Activated T-helper 17 cell treated with anti-CD3 and anti-CD28 coated beads, Interleukin-2, amount 50 U/mL, for 72 hours (primary cell): ENCODE measurements around the gene AJAP1. TPM values are rescaled to one million over a fixed set of nuclear protein-coding genes. Genes with fewer than 3 reads are reported as not detected.
"Not testable (repeated sequence)": the region's sequence is repeated elsewhere in the genome, so short reads cannot be mapped to it uniquely, and the experiment has no call there.

Source experiments
- ATAC-seq: fragments of 150-1000 bp; cut with Tn5 transposase; replicated peaks from 2 replicates; pipeline ENCODE4 v1.10.0; 2021; ENCODE audit warnings: mild to moderate bottlenecking, moderate library complexity
- H3K27ac Mint-ChIP-seq: one replicate; pipeline ENCODE4 v1.8.0; 2022; ENCODE audit warnings: mixed read lengths
- H3K27me3 Mint-ChIP-seq: one replicate; pipeline ENCODE4 v1.8.0; 2022; ENCODE audit warnings: mixed read lengths
- H3K36me3 Mint-ChIP-seq: one replicate; pipeline ENCODE4 v1.8.0; 2022; ENCODE audit warnings: low read depth, mild to moderate bottlenecking, mixed read lengths
- H3K4me1 Mint-ChIP-seq: one replicate; pipeline ENCODE4 v1.8.0; 2022; ENCODE audit warnings: mixed read lengths
- H3K4me3 Mint-ChIP-seq: one replicate; pipeline ENCODE4 v1.8.0; 2022; ENCODE audit warnings: mild to moderate bottlenecking, mixed read lengths
- H3K9me3 Mint-ChIP-seq: one replicate; pipeline ENCODE4 v1.8.0; 2022; ENCODE audit warnings: mixed read lengths
- total RNA-seq, 2 donors: library from RNA; stranded (reverse); gene quantifications; one replicate each; pipeline ENCODE4 v1.2.3, GENCODE V29; 2022

Gene AJAP1
- total RNA-seq, result not detected

DNA sequence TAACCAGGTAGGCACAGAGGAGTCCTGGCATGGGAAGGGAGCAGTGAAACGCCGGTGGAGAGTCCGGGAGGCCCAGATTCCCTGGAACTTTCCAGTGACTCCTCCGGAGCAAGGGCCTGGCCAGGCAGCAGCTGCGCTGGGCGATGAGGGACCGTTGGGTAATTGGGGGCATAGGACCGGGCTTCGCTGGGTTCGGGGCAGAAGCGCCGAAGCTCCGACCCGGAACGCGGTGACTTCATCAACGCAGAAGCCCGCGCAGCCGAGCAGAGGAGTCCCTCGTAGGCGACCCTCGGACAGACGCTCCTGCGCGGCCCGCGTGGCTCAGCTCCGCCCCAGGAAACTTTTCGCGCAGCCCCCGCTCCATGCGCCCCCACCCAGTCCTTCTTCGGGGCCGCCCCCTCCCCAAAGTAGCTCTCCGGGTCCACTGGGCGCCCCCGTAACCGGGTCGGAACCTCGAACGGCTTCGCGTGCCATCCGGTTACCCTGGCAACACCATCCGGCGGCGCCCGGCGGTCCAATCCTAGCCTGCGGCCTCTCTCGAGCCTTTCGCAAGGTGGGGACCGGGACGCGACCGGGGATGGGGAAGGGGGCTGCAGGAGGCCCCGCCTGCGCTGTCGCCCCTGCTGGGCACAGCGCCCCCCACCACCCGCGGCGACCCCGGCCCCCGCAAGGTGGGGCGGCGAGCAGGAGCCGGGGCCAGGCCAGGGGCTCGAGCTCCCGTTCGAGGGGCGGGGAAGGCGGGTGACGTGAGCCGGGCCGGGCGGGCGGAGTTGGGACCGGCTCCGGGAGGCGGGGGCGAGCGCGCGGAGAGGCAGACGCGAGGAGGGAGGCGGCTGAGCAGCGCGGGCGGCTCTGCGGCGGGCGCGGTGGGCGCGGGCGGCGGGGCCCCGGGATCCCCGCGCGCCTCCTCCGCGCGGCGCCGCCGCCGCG is at the start of gene AJAP1:
AJAP1 (plus strand) TSS at position 814 of the 930 bp plus-strand sequence. CDS start 817 bp downstream, outside the sequence.
- no peak within 1 kb of the TSS for H3K27ac Mint-ChIP-seq
- H3K27me3 Mint-ChIP-seq, result peaks cover 23% of the 10 kb centered on the region
- no peaks in the 10 kb centered on the region for H3K4me1 Mint-ChIP-seq
- H3K36me3 Mint-ChIP-seq, result no peaks in the 10 kb centered on the region
- no peaks in the 10 kb centered on the region for H3K9me3 Mint-ChIP-seq
- H3K4me3 Mint-ChIP-seq, result no peak within 1 kb of the TSS
- ATAC-seq, result no peak

DNA sequence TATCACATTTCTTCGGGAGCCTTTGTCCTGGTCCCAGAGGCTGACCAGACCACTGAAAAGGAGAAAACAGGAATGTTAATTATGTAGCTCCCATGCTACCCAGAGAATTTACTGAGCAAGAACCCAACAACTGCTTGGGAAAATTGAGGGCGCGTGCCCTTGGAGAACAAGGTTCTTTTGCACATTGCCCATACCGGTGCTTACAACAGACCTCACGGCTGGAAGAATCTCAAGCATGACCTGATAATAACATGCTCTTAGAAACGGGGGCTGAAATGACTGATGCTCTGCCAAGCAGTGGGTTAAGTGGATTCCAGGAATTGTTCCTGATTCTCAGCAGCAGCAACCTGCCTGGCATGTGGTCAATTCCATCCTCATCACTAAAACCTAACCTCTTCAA is 49.3 kb upstream of the AJAP1 start:
- Mint-ChIP-seq H3K4me1 (no peaks in the 10 kb centered on the region), H3K36me3 (no peaks in the 10 kb centered on the region), H3K9me3 (no peaks in the 10 kb centered on the region), H3K27me3 (peaks cover 43% of the 10 kb centered on the region), H3K4me3 (no peak overlapping the region), H3K27ac (no peak overlapping the region)
- no peak for ATAC-seq

DNA sequence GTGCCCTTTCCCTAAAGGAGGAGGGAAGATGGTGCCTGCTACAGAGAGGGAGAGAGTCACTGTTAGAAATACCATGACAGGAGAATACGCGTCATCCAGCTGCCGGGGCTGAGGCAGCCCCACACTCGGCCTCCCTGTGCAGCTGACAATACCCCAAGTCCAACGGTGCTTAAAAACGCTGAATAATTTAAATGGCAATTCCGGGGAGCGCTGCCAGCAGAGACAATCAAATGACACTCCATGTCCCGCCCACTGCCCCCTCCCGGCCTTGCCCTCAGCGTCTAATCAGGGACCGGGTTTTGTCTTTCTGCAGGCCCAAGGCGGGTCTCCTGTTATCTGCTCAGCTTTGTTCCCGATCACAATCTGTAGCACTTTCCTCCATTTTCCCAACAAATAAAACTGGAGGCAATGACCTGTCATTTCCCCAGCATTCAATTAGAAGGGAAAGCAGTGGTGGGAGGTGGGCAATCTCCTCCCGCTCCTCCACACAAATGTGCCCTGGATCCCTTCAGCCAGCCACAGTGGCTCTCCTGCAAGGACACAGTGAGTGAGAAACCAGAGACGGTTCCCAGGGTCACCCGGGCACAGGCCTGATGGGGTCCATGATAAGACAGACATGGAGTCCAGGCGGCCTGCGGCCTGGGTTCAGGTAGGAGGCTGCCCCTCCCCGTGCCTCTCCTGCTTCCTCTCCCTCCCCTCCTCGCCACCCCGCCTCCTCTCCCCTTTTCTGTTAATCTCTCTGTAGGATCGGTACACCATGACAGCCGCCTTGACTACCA is 42.7 kb upstream of the AJAP1 start:
- ATAC-seq, result no peak
- Mint-ChIP-seq H3K4me3 (no peak overlapping the region), H3K27ac (no peak overlapping the region), H3K36me3 (no peaks in the 10 kb centered on the region), H3K9me3 (peaks cover 8% of the 10 kb centered on the region), H3K27me3 (peaks cover 16% of the 10 kb centered on the region), H3K4me1 (no peaks in the 10 kb centered on the region)

DNA sequence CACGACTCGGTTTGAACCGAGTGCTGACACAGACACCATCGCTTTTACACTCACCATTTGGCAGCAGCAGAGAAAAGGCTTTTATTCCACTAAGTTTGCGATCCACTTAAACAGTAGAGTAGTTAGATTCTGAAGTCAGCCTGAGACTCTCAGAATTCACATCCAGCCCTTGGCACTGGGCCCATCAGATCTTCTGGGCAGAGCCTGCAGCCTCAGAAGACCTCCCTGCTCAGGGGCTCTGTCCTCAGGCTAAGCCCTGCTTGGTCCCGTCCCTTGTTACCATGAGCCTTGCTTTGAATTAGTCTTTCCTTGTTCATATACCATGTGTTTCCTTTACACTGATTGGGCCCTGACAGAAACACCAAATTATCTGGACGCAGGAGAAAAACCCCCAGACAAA is 41.4 kb upstream of the AJAP1 start:
- H3K27ac Mint-ChIP-seq, result no peak overlapping the region
- H3K4me1 Mint-ChIP-seq, result no peaks in the 10 kb centered on the region
- H3K27me3 Mint-ChIP-seq, result peaks cover 14% of the 10 kb centered on the region
- no peak for ATAC-seq
- H3K36me3 Mint-ChIP-seq, result no peaks in the 10 kb centered on the region
- no peak overlapping the region for H3K4me3 Mint-ChIP-seq
- H3K9me3 Mint-ChIP-seq, result peaks cover 8% of the 10 kb centered on the region

DNA sequence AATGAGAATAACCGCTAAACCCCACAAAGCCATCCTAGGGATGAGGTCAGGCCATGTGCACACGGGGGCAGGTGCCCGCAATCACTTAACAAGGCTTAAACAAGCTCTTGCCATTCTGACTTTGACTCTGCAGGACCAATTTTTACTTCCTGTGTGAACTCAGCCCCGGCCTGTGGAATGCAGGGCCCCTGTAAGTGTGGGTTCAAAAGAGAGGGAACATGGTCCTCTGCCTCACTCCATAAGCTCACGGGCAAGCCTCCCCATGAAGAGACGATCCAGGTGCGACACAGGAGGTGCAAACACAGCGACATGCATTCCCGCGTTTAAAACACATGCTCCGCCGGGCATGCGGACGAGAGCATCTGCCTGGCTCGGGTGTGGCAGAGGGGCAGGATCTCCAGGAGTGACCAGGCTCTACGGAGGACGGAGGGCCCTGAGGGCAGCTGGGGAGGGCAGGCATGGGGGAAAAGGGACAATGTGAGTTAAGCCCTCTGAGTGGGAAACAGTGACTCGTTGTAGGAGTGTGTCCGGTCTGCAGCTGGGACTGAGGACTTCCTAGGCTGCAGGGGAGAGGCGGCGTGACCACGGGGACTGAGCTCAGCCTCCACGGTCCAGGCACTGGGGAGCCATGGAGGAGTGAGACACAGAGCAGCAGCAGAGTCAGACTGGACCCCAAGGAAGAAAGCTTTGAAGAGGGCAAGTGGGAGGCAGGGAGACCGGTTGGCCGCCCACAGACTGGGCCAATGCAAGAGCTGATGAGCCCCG is 40.6 kb upstream of the AJAP1 start:
- Mint-ChIP-seq H3K36me3 (no peaks in the 10 kb centered on the region), H3K4me1 (no peaks in the 10 kb centered on the region), H3K9me3 (peaks cover 8% of the 10 kb centered on the region), H3K27me3 (peaks cover 8% of the 10 kb centered on the region), H3K4me3 (no peak overlapping the region), H3K27ac (no peak overlapping the region)
- ATAC-seq, result no peak

GRCh38 chr1:4614371-4615137 is 39.9 kb upstream of the AJAP1 start:
- Mint-ChIP-seq H3K4me1 (no peaks in the 10 kb centered on the region), H3K27me3 (peaks cover 8% of the 10 kb centered on the region)

GRCh38 chr1:4615138-4615470 is 39.3 kb upstream of the AJAP1 start:
- Mint-ChIP-seq H3K27ac (no peak overlapping the region), H3K36me3 (no peaks in the 10 kb centered on the region), H3K9me3 (peaks cover 8% of the 10 kb centered on the region), H3K4me1 (no peaks in the 10 kb centered on the region), H3K4me3 (no peak overlapping the region), H3K27me3 (peaks cover 8% of the 10 kb centered on the region)
- ATAC-seq, result no peak

More at GRCh38 chr1:4614371-4615137, 39.9 kb upstream of the AJAP1 start:
- no peaks in the 10 kb centered on the region for H3K36me3 Mint-ChIP-seq
- no peak for ATAC-seq
- H3K27ac Mint-ChIP-seq, result no peak overlapping the region
- peaks cover 8% of the 10 kb centered on the region for H3K9me3 Mint-ChIP-seq
- no peak overlapping the region for H3K4me3 Mint-ChIP-seq

GRCh38 chr1:4615501-4615900 is 38.9 kb upstream of the AJAP1 start:
- Mint-ChIP-seq H3K36me3 (no peaks in the 10 kb centered on the region), H3K4me3 (no peak overlapping the region), H3K27ac (no peak overlapping the region), H3K9me3 (peaks cover 6% of the 10 kb centered on the region), H3K4me1 (no peaks in the 10 kb centered on the region), H3K27me3 (peaks cover 8% of the 10 kb centered on the region)
- ATAC-seq, result no peak

GRCh38 chr1:4616831-4617465 is 37.5 kb upstream of the AJAP1 start:
- Mint-ChIP-seq H3K27me3 (peaks cover 5% of the 10 kb centered on the region), H3K9me3 (no peaks in the 10 kb centered on the region), H3K4me1 (no peaks in the 10 kb centered on the region), H3K27ac (no peak overlapping the region), H3K4me3 (no peak overlapping the region), H3K36me3 (no peaks in the 10 kb centered on the region)
- ATAC-seq, result no peak

DNA sequence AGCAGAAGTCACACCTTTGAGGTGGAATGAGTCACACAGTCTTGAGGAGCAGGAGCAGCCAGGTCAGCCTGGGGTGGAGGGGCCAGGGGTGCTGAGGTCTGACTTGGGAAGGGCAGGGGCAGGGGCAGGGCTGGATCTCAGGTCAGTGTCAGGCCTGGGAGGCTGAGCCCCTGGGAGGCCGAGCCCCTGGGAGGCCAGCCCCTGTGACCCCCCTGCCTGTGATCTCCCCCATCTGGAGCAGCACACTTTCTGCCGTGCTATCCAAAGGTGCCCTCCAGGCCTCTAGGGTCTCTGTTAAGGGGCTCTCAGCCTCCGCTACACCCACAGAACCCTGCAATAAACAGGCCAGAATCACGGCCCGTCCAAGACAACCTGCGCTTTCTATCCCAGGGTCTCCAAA is 36.9 kb upstream of the AJAP1 start:
- H3K27ac Mint-ChIP-seq, result no peak overlapping the region
- ATAC-seq, result no peak
- no peak overlapping the region for H3K4me3 Mint-ChIP-seq
- no peaks in the 10 kb centered on the region for H3K36me3 Mint-ChIP-seq
- no peaks in the 10 kb centered on the region for H3K4me1 Mint-ChIP-seq
- no peaks in the 10 kb centered on the region for H3K9me3 Mint-ChIP-seq
- peaks cover 5% of the 10 kb centered on the region for H3K27me3 Mint-ChIP-seq

DNA sequence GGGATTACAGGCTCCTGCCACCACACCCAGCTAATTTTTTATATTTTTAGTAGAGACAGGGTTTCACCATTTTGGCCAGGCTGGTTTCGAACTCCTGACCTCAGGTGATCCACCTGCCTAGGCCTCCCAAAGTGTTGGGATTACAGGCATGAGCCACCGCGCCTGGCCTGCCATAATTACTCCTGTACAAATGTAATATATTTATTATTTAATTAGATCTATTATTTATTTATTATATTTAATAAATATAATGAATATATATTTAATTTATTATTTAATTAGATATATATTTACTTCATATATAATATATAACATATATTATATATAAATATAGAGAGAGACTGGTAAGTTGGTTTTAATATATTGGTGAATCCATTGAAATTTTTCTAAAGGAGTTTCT is 35.6 kb upstream of the AJAP1 start:
- H3K4me3 Mint-ChIP-seq, H3K27me3 Mint-ChIP-seq, ATAC-seq, H3K9me3 Mint-ChIP-seq, H3K27ac Mint-ChIP-seq, H3K4me1 Mint-ChIP-seq, H3K36me3 Mint-ChIP-seq: not testable (repeated sequence)

GRCh38 chr1:4621646-4622045 is 32.8 kb upstream of the AJAP1 start:
- Mint-ChIP-seq H3K4me1 (no peaks in the 10 kb centered on the region), H3K4me3 (no peak overlapping the region), H3K36me3 (no peaks in the 10 kb centered on the region), H3K27ac (no peak overlapping the region), H3K9me3 (no peaks in the 10 kb centered on the region), H3K27me3 (no peaks in the 10 kb centered on the region)
- ATAC-seq, result no peak

DNA sequence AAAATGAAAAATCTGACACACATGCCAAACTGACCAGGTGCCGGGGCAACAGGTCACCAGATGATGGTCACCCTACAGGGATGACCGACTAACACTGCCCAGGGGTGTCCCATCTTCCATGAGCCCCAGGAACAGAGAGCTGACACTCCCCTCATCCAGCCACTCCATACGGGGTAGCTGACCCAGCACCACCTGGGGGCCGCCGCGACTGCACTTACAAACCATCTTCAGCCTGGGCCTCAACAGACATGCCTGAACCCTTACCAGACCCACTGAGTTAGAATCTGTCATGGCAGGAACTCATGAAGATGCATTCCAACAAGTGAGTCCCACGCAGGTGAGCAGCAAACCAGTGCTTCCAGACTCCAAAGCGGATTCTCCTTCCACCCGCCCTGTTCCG is 31.6 kb upstream of the AJAP1 start:
- H3K9me3 Mint-ChIP-seq, result no peaks in the 10 kb centered on the region
- no peak for ATAC-seq
- H3K36me3 Mint-ChIP-seq, result no peaks in the 10 kb centered on the region
- no peak overlapping the region for H3K4me3 Mint-ChIP-seq
- no peak overlapping the region for H3K27ac Mint-ChIP-seq
- no peaks in the 10 kb centered on the region for H3K27me3 Mint-ChIP-seq
- no peaks in the 10 kb centered on the region for H3K4me1 Mint-ChIP-seq
